ENCODE data around the gene ANKRD24. TPM values are rescaled to one million over a fixed set of nuclear protein-coding genes. Genes with fewer than 3 reads are reported as not detected.

ANKRD24 gene
- polyA plus RNA-seq, 1 of the 3 experiments (the other 2 are of a cell fraction), result 0.87 TPM

GRCh38 chr19:4246767-4247593 is 64.5 kb downstream of the ANKRD24 start, which contains the start of gene YJU2:
Gene YJU2 (plus strand): TSS chr19:4247080. CDS start chr19:4247147, 67 bp downstream.
- ChIA-PET POLR2A (interaction anchor here (0.6 to 1.6 kb wide), 9 partner anchors 13 to 288 kb away, joined by 3 to 8 read pairs (median 4); partner anchors contain the start of genes CHAF1A, MPND, PLIN5 and SHD), CTCF (interaction anchor here (0.6 to 3.6 kb wide), 13 partner anchors 12 to 202 kb away, joined by 3 to 15 read pairs (median 4); no protein-coding TSS in a partner anchor)
- peak; percentile 98 for DNase-seq
- peak within 1 kb of the TSS; percentile 61 to 75 for H3K4me3 ChIP-seq (ENCODE audit: low read depth in 2 of 2, low read length in 1 of 2)
- peaks cover 11% of the 10 kb centered on the region for H3K79me2 ChIP-seq (ENCODE audit: insufficient read depth)
- peak within 1 kb of the TSS; percentile 81 for H3K4me2 ChIP-seq
- peaks cover 5% of the 10 kb centered on the region for H3F3A ChIP-seq (replicated peaks; ENCODE audit: insufficient read depth)
- peak within 1 kb of the TSS; percentile 94 for H2AFZ ChIP-seq (ENCODE audit: low read depth)
- H3K27ac ChIP-seq (ENCODE audit: low read depth in 2 of 2, low read length in 1 of 2), result peak within 1 kb of the TSS; percentile 93 to 97
- H3K4me1 ChIP-seq (ENCODE audit: control insufficient read depth in 1 of 2, insufficient read depth in 2 of 2, low read depth in 1 of 2, low read length in 1 of 2), result peaks cover 0 to 7% of the 10 kb centered on the region in 2 experiments; a peak in 1 of 4 replicates
- peaks cover 5 to 6% of the 10 kb centered on the region in 2 experiments for H3K36me3 ChIP-seq (replicated peaks in 1 of 2; ENCODE audit: control insufficient read depth in 1 of 2, insufficient read depth in 2 of 2, low read length in 1 of 2)
- no peaks in the 10 kb centered on the region for H4K20me1 ChIP-seq (ENCODE audit: insufficient read depth)
- peak within 1 kb of the TSS; percentile 83 for H3K9ac ChIP-seq
- WGBS (ENCODE audit: low lambda C conversion rate), result under 1% methylated on average over 30 of the region's 45 CpGs
- no peaks in the 10 kb centered on the region for H3K9me2 ChIP-seq
- no peaks in the 10 kb centered on the region for H3K27me3 ChIP-seq (ENCODE audit: insufficient read depth)
- peaks cover under 1% of the 10 kb centered on the region; the same call in 1 of the 2 replicates for H3K9me3 ChIP-seq
- TF ChIP-seq USF1 (IDR thresholded peaks at IDR 0.05; ENCODE audit: borderline replicate concordance, low read depth) (peak; percentile 43; the same call in 1 of the 2 replicates), MEF2A (IDR thresholded peaks at IDR 0.05; ENCODE audit: borderline replicate concordance, low read depth) (no peak; the same call in 1 of the 2 replicates), ZBTB33 (IDR thresholded peaks at IDR 0.05; ENCODE audit: borderline replicate concordance, low read depth) (peak; percentile 83; the same call in 1 of the 2 replicates), CTCF (IDR thresholded peaks at IDR 0.05) (peak; percentile 63), CHD2 (IDR thresholded peaks at IDR 0.05; ENCODE audit: low read length, partially characterized antibody) (peak; percentile 92), EZH2phosphoT487 (IDR thresholded peaks at IDR 0.05; ENCODE audit: borderline replicate concordance, low read depth) (no peak), SIN3A (IDR thresholded peaks at IDR 0.05; ENCODE audit: borderline replicate concordance, low read depth, low read length) (peak; percentile 34; the same call in 1 of the 2 replicates), TEAD4 (IDR thresholded peaks at IDR 0.05; ENCODE audit: borderline replicate concordance, insufficient read depth) (no peak), ELF1 (IDR thresholded peaks at IDR 0.05) (peak; percentile 99), JUND (IDR thresholded peaks at IDR 0.05) (no peak), MXI1 (IDR thresholded peaks at IDR 0.05; ENCODE audit: low read depth, low read length) (peak; percentile 94), FOXJ3 (CRISPR knock-in tag; IDR thresholded peaks at IDR 0.05) (no peak), EP300 (IDR thresholded peaks at IDR 0.05; ENCODE audit: borderline replicate concordance in 1 of 2, low read depth in 1 of 2, low read length in 1 of 2) (peak; percentile 18 to 22; a peak in 1 of 4 replicates), REST (IDR thresholded peaks at IDR 0.05; ENCODE audit: low read depth, low read length) (peak; percentile 53), RCOR1 (IDR thresholded peaks at IDR 0.05; ENCODE audit: low read length) (no peak), MAX (IDR thresholded peaks at IDR 0.05; ENCODE audit: low read depth) (peak; percentile 98), USF2 (IDR thresholded peaks at IDR 0.05; ENCODE audit: borderline replicate concordance, low read depth, low read length) (no peak), NFIC (IDR thresholded peaks at IDR 0.05; ENCODE audit: borderline replicate concordance) (no peak), FOXM1 (IDR thresholded peaks at IDR 0.05; ENCODE audit: low read depth) (0 out of 2 replicates have a peak, but pooled peaks have one; percentile 23), FOSL2 (IDR thresholded peaks at IDR 0.05; ENCODE audit: borderline replicate concordance, low read depth) (no peak), TCF12 (IDR thresholded peaks at IDR 0.05) (peak; percentile 54; the same call in 1 of the 2 replicates), RAD21 (IDR thresholded peaks at IDR 0.05; ENCODE audit: low read length) (peak; percentile 59)

Measured in SK-N-SH (cell line).